GF-D8 (cell line): ENCODE measurements around the gene SYTL2.

ENCODE experiments used
- DNase-seq: peaks from one replicate; lab custom pipeline; 2025; lab: John Stamatoyannopoulos, UW

The SYTL2 gene

GRCh38 chr11:85826116-85826855, 15.3 kb upstream of the SYTL2 start:
- no peak for DNase-seq

DNA sequence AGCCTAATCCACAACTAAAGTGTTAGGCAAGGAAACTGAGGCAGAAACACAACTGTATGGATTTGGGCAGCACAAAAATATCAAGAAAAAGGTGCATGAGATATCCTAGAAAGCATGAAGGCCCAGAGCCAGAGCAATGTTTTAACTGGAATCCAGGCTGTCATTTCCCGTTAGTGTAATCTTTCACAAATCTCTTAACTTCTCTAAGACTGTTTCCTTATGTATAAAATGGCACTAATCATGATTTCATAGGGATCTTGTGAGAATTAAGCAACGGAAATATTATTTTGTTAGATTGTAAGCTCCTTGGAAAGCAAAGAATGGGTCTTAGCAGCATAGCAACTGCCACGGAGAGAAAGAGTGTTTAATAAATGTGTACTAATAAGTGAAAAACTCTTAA, 14.7 kb upstream of the SYTL2 start:
- no peak for DNase-seq

GRCh38 chr11:85823816-85824215, 12.9 kb upstream of the SYTL2 start:
- DNase-seq: no peak

DNA sequence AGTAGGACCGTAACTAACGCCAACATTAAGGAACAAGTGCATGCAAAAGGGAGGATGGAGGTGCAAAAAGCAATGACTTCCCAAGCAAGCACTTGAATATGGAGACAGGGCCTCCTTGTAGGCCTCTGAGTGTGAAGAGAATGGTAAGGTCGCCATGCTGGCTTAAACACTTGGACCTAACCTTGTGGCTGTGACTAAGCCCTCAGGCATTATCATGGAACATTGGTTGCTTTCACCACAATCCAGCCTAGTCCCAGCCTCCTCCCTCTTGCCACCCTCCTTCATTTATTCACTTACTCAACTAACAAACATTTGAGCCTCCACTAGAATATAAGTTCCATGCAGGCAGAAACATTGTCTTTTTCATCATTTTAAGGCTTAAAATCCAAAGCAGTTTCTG, 11.9 kb upstream of the SYTL2 start:
- no peak for DNase-seq

DNA sequence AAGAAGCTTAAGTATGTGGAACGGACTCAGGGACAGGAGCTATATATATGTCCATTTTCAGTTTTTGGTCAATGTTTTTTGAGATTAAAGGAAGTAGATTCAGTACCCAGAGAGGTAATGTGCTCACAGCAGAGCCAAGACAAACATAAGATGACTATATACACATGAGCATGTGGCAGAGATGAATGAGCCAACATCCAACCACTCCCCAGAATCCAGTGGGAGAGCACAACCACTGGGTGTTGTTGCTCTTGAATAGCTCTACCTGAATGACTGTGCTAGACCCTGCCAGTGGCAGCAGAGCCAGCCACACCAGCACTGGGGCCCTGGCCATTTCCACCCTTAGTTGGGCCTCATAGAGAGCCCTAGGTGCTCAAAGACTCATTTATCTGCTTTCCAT, 10.7 kb upstream of the SYTL2 start:
- DNase-seq: no peak

GRCh38 chr11:85819441-85819840, 8.5 kb upstream of the SYTL2 start:
- DNase-seq: no peak

GRCh38 chr11:85815186-85815931, 4.4 kb upstream of the SYTL2 start:
- no peak for DNase-seq

DNA sequence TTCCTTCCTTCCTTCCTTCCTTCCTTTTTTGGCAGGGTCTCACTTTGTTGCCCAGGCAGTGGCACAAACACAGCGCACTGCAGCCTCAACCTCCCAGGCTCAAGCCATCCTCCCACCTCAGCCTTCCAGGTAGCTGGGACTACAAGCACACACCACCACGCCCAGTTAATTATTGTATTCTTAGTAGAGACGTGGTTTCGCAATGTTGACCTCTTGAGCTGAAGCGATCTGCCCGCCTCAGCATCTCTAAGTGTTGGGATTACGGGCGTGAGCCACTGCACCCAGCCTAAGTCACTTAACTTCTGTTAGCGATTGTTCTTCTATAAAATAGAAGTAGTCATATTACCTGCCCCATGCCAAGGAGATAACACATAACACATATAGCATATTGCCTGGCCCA, 2.8 kb upstream of the SYTL2 start:
- DNase-seq: no peak

GRCh38 chr11:85811624-85812023, 683 bp upstream of the SYTL2 start:
- no peak for DNase-seq

GRCh38 chr11:85810521-85810870, 445 bp downstream of the SYTL2 start:
- no peak for DNase-seq

GRCh38 chr11:85809863-85810262, 1.1 kb downstream of the SYTL2 start:
- DNase-seq: no peak

- DNase-seq: no peak
These were observed 1.8 kb downstream of the SYTL2 start for GRCh38 chr11:85809191-85809590.

DNA sequence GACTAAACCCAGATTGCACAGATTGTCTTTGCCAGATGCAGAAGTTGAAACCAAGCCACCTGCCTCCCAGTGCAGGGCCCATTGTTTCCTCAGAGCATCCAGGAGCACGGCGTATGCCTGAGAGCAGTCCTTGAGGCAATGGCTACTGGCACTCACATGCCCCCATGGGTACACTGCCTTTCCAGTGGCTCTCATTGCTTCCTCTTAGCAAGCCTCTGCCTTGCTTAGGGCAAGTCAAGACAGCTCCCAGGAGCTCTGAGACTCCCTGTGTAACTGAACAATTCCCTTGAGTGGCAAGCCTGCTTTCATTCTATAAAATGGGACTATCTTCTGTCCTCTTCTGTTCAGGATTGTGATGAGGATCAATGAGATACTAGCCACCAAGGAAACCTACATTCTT, 4.1 kb downstream of the SYTL2 start:
- DNase-seq: no peak

- DNase-seq: no peak
These were observed 4.9 kb downstream of the SYTL2 start for GRCh38 chr11:85806016-85806415.

DNA sequence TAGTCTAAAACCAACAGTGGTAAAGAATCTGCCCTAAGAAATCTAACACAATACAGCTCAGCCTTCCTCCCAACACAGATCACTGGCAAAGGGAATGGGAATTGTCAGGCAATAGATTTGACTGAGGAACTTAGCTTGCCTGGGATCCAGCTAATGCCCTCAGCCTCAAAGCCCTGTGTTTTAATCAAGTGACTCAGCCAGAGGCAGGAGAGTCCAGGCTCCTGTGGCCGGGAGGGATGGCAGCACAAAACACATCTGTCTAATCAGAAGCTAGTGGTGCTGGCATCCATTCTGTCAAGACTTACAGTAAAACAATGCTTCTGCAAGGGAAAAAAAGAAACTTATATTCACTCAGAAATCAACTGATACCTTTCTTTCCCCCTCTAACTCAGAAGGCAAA, 5.6 kb downstream of the SYTL2 start:
- DNase-seq: no peak

DNA sequence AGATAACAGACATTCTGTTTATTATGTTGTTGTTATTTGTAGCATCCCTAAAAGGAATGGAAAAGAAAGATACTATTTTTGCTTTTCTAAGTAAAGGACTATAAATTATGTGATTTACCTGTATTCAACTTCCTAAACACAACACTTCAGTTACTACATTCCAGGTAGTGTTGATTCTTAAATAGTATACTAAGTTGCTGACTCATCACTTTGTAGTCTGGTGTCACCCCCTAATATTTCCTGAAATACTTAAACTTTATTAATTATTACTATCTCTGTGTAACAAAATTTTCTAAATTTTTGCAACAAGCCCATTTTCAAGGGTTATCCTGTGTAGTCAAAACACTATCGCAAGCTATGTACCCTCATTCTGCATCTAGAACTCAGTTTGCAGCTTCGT, 7.0 kb downstream of the SYTL2 start:
- no peak for DNase-seq

DNA sequence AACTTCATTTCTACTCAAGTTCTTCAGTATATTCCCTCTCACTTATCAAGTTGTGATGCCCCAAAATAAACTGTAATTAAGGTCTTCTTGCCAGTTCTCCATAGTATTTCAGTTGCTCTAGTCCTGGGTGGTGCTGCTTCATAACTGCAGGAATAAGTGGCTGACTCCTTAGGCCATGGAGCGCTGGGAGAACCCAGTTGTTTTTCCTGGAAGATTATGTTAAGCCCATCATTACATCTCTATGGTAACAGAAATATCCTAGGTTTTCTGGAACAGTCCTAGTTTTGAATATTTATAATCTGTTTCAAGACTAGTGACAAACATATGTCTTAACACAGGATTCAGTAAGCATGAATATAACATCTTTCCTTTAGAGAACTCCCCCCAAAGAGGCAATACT, 7.6 kb downstream of the SYTL2 start:
- DNase-seq: no peak

- no peak for DNase-seq
These were observed 9.4 kb downstream of the SYTL2 start for GRCh38 chr11:85801527-85801926.

DNA sequence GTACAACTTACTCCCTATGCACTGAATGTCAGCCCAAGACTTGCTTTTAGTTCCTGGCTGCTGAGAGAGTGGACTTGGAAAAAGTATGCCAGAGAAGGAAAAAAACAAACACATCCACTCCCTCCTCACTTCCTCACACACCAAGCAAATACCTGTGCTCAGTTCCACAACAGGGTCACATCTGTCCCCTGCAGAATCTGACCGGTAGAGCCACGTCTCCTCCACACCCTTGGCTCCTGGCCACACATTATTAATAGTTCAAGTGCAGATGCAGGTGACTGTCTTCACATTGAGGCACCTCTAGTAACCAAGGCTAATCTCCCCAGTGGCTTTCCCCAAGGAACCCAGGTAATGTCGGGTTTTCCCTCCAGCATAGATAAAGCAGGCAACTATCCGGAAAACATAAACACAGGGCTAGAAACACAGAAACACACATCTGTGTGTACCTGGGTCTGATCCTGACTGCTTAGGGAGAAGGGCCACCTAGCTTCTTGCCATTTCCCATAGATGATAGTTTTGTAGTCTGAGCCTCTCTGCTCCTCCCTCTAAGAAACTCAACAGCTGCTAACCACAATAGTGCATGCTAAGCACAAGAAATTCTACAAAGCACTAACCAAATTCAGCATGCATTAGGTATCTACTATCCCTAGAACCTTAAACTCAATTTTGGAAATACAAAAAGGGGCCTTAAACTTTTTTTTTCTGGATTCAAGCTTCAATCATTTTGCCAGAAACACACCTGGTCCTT, 10.2 kb downstream of the SYTL2 start:
- no peak for DNase-seq

DNA sequence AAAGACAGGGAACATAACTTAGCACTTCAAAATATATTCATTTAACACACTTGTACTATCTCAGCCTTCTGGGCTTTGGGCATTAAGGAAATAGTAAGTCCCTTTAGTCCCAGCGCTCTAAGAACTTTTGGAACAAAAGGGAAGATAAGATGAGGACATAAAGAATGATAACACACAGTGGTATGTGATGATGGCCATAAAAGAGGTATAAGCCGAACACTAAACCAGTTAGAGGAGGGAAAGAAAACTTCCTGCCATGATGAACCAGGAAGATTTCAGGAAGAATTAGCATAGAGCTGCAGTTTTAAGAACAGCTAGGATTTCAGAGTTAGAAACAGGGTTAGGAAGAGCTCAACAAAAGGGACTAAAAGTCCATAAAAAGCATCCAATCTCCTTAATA, 11.8 kb downstream of the SYTL2 start:
- DNase-seq: no peak

GRCh38 chr11:85798361-85798760, 12.6 kb downstream of the SYTL2 start:
- DNase-seq: no peak

DNA sequence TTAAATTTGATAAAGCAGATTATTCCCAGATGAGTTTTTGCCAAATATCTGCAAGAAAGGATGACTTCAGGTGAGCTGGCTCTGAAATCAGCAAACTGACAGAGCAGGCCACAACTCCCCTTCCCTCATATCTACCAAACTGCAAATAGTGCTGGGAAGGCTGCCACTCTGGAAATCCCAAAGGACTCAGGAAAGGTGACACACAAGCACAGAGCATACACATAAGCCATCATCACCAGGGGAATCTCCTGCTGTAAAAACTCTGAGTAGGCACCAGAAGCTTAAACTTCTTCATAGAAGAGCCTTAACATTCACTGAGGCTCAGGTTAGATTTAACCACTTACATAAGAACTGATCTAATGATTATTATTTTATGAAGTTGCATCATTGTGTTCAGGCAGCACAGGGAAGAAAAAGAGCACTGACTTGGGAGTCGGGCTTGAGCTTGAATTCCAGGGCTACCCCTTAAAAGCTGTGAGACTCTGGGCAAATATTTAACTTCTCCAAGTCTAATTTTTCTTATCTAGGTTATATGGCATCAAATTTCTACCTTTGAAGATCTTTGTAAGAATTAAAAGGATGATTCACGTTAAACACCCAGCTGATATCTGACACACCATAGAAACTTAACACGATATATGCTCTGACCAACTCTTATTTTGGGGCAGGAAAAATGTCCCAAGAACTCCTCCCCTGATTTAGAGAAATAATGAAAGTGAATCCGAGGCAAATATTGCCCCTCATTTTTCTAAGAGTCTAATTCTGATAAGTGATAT, 15.0 kb downstream of the SYTL2 start:
- no peak for DNase-seq
